ENCODE measurements around the gene OAS1. TPM values are rescaled to one million over a fixed set of nuclear protein-coding genes. Genes with fewer than 3 reads are reported as not detected.
A peak's percentile ranks its signal among the peaks of the same experiment; 100 is the strongest.

The OAS1 gene
- total and polyA plus RNA-seq, 9 of the 15 experiments (the other 6 are each of a cell fraction or from before 2014, with no cell fraction given), result 0.06 to 0.25 TPM; not detected in 7

DNA sequence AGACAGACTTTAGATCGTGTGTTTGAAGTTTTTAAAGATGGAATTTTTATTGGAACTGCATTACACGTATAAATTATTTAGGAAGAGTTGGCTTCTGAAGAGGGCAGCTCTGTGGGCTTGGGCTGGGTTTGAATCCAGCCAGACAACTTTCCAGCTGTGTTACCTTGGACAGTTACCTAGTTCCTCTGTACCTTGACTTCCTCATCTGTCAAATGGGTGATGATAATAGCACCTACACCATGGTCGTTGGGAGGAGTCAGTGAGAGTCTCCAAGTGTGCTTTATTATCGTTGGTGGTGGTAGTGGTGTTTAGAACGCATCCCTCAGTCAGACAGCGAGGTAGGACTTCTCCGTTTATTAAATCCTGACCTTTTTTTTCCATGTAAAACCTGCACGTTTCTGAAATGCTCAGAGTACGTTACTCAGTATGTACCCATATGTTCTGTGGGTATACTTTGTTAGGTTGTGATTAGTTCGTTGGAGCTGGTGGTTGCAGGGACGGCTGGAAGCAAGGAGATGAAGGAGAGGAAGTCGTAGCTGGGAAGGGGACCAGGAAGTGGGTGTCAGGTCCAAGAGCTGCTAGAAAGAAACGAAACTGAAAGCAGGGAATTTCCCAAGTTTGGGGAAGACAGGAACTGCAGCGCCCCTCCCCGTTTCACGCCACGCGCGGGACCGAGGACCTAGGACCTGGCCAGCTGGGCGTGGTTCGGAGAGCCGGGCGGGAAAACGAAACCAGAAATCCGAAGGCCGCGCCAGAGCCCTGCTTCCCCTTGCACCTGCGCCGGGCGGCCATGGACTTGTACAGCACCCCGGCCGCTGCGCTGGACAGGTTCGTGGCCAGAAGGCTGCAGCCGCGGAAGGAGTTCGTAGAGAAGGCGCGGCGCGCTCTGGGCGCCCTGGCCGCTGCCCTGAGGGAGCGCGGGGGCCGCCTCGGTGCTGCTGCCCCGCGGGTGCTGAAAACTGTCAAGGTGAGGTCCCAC, 31.3 kb downstream of the OAS1 start, which contains the start of gene OAS3 (continued):
- TF ChIP-seq ZNF766 (CRISPR knock-in tag; conservative IDR thresholded peaks at IDR 0.05), result no peak
- TF ChIP-seq ZNF274 (IDR thresholded peaks at IDR 0.05; ENCODE audit: borderline replicate concordance, low read depth, low read length), result no peak
- peak; percentile 62 for TF ChIP-seq CXXC5 (CRISPR knock-in tag; IDR thresholded peaks at IDR 0.05)
- TF ChIP-seq, protein P1, sequence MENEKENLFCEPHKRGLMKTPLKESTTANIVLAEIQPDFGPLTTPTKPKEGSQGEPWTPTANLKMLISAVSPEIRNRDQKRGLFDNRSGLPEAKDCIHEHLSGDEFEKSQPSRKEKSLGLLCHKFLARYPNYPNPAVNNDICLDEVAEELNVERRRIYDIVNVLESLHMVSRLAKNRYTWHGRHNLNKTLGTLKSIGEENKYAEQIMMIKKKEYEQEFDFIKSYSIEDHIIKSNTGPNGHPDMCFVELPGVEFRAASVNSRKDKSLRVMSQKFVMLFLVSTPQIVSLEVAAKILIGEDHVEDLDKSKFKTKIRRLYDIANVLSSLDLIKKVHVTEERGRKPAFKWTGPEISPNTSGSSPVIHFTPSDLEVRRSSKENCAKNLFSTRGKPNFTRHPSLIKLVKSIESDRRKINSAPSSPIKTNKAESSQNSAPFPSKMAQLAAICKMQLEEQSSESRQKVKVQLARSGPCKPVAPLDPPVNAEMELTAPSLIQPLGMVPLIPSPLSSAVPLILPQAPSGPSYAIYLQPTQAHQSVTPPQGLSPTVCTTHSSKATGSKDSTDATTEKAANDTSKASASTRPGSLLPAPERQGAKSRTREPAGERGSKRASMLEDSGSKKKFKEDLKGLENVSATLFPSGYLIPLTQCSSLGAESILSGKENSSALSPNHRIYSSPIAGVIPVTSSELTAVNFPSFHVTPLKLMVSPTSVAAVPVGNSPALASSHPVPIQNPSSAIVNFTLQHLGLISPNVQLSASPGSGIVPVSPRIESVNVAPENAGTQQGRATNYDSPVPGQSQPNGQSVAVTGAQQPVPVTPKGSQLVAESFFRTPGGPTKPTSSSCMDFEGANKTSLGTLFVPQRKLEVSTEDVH (IDR thresholded peaks at IDR 0.05; ENCODE audit: low read depth, partially characterized antibody), result peak; percentile 31
- TF ChIP-seq XRCC4 (IDR thresholded peaks at IDR 0.05; ENCODE audit: extremely low read depth, insufficient read depth, insufficient read length), result no peak
- TF ChIP-seq, protein P2, sequence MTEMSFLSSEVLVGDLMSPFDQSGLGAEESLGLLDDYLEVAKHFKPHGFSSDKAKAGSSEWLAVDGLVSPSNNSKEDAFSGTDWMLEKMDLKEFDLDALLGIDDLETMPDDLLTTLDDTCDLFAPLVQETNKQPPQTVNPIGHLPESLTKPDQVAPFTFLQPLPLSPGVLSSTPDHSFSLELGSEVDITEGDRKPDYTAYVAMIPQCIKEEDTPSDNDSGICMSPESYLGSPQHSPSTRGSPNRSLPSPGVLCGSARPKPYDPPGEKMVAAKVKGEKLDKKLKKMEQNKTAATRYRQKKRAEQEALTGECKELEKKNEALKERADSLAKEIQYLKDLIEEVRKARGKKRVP (CRISPR knock-in tag; IDR thresholded peaks at IDR 0.05), result no peak
- TF ChIP-seq KLF6 (CRISPR knock-in tag; IDR thresholded peaks at IDR 0.05; ENCODE audit: borderline replicate concordance), result peak; percentile 43; the same call in 1 of the 2 replicates
- TF ChIP-seq POLR3A (IDR thresholded peaks at IDR 0.05; ENCODE audit: borderline replicate concordance, extremely low read depth, insufficient read depth, insufficient read length), result no peak
- TF ChIP-seq MTA1 (IDR thresholded peaks at IDR 0.05; ENCODE audit: borderline replicate concordance), result no peak; the same call in 1 of the 2 replicates
- TF ChIP-seq RB1 (IDR thresholded peaks at IDR 0.05; ENCODE audit: low read depth), result peak; percentile 72; the same call in 1 of the 2 replicates
- TF ChIP-seq, protein P3, sequence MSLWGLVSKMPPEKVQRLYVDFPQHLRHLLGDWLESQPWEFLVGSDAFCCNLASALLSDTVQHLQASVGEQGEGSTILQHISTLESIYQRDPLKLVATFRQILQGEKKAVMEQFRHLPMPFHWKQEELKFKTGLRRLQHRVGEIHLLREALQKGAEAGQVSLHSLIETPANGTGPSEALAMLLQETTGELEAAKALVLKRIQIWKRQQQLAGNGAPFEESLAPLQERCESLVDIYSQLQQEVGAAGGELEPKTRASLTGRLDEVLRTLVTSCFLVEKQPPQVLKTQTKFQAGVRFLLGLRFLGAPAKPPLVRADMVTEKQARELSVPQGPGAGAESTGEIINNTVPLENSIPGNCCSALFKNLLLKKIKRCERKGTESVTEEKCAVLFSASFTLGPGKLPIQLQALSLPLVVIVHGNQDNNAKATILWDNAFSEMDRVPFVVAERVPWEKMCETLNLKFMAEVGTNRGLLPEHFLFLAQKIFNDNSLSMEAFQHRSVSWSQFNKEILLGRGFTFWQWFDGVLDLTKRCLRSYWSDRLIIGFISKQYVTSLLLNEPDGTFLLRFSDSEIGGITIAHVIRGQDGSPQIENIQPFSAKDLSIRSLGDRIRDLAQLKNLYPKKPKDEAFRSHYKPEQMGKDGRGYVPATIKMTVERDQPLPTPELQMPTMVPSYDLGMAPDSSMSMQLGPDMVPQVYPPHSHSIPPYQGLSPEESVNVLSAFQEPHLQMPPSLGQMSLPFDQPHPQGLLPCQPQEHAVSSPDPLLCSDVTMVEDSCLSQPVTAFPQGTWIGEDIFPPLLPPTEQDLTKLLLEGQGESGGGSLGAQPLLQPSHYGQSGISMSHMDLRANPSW (CRISPR knock-in tag; IDR thresholded peaks at IDR 0.05), result no peak
- TF ChIP-seq, protein P4, sequence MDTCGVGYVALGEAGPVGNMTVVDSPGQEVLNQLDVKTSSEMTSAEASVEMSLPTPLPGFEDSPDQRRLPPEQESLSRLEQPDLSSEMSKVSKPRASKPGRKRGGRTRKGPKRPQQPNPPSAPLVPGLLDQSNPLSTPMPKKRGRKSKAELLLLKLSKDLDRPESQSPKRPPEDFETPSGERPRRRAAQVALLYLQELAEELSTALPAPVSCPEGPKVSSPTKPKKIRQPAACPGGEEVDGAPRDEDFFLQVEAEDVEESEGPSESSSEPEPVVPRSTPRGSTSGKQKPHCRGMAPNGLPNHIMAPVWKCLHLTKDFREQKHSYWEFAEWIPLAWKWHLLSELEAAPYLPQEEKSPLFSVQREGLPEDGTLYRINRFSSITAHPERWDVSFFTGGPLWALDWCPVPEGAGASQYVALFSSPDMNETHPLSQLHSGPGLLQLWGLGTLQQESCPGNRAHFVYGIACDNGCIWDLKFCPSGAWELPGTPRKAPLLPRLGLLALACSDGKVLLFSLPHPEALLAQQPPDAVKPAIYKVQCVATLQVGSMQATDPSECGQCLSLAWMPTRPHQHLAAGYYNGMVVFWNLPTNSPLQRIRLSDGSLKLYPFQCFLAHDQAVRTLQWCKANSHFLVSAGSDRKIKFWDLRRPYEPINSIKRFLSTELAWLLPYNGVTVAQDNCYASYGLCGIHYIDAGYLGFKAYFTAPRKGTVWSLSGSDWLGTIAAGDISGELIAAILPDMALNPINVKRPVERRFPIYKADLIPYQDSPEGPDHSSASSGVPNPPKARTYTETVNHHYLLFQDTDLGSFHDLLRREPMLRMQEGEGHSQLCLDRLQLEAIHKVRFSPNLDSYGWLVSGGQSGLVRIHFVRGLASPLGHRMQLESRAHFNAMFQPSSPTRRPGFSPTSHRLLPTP (IDR thresholded peaks at IDR 0.05; ENCODE audit: borderline replicate concordance, extremely low read depth, insufficient read length), result no peak
- TF ChIP-seq ZFP30 (CRISPR knock-in tag; IDR thresholded peaks at IDR 0.05; ENCODE audit: borderline replicate concordance), result no peak
- TF ChIP-seq ELF4 (CRISPR knock-in tag; IDR thresholded peaks at IDR 0.05), result 0 out of 2 replicates have a peak, but pooled peaks have one; percentile 33
